Right lobe of liver (tissue), 6 donors: ENCODE measurements around the gene PRDM1. TPM values are rescaled to one million over a fixed set of nuclear protein-coding genes. Genes with fewer than 3 reads are reported as not detected.

Source experiments
- ATAC-seq, 4 donors: fragments of 200-7000 bp; cut with Tn5 transposase; one replicate each; pipeline ENCODE4 v1.9.1; 2020; ENCODE audit warnings: mild to moderate bottlenecking in 4 of 4, moderate library complexity in 4 of 4
- DNase-seq, 3 donors: peaks; one replicate each; pipeline ENCODE4 v3.0.0-alpha.2; 2020
- H3K27ac ChIP-seq, 3 donors: fragments of 200-600 bp; one replicate each; pipeline ENCODE4 v1.8.0; 2022
- H3K27me3 ChIP-seq, 2 donors: fragments of 200-600 bp; one replicate each; pipeline ENCODE4 v1.8.0; 2022
- H3K36me3 ChIP-seq, 4 donors: fragments of 200-600 bp; sonication (generic) in 1 of 4; one replicate each; pipeline versions ENCODE4 v1.5.1 to v1.8.0; 2017 to 2022; ENCODE audit warnings: control low read depth in 1 of 4
- H3K4me1 ChIP-seq, 4 donors: fragments of 200-600 bp; sonication (generic) in 1 of 4; one replicate each; pipeline versions ENCODE4 v1.5.1 to v1.8.0; 2017 to 2022; ENCODE audit warnings: control low read depth in 1 of 4
- H3K4me3 ChIP-seq, 3 donors: fragments of 200-600 bp; one replicate each; pipeline ENCODE4 v1.8.0; 2022
- H3K9me3 ChIP-seq, 4 donors: fragments of 200-600 bp; sonication (generic) in 1 of 4; one replicate each; pipeline versions ENCODE4 v1.5.1 to v1.8.0; 2017 to 2022; ENCODE audit warnings: control low read depth in 1 of 4
- CTCF ChIP-seq, 4 donors: fragments of 200-600 bp in 3 of 4; fragments of 450-650 bp in 1 of 4; IDR thresholded peaks; one replicate each; pipeline versions ENCODE4 v1.5.1 to v1.8.0; 2016 to 2022; ENCODE audit warnings: antibody characterized with exemption in 4 of 4, mild to moderate bottlenecking in 2 of 4
- POLR2A ChIP-seq: fragments of 450-650 bp; IDR thresholded peaks from one replicate; pipeline ENCODE4 v1.6.1; 2017; ENCODE audit warnings: antibody characterized with exemption, mild to moderate bottlenecking
- WGBS: methylation state at CpG from one replicate; pipeline ENCODE4 v1.1.6; 2018; ENCODE audit warnings: low coverage, low lambda C conversion rate; ENCODE audit not compliant: insufficient coverage; ENCODE audit errors: missing lambda C conversion rate; 5-methylcytosine and 5-hydroxymethylcytosine counted together
- intact Hi-C, 2 donors: fragments of 100-400 bp; cut with DNase I; formaldehyde crosslinking; loops; one replicate each; pipeline versions ENCODE4 v1.11.2 to v1.14.1; 2022
- total RNA-seq, 6 experiments: library from RNA; depleted of rRNA in 2 of 6; stranded (reverse); fragments of >200 nt in 2 of 6; fragmentation: NEBNext Ultra II Directional in 3 of 6; extraction: Animal tissue kit (Norgen Biotek cat#: 25700) in 3 of 6; gene quantifications; one replicate each; pipeline versions ENCODE4 v1.1.0 to v1.2.4, GENCODE V29; 2016 to 2023
- donor health status: DM: no; HTN: yes; CAD: no.
- donor health status: DM: no; HTN: no; CAD: no.
- donor health status: DM: no; HTN: no; CAD: no.
- donor health status: DM: no; HTN: yes; CAD: no.
- donor health status: DM: no; HTN: yes; CAD: no.

The PRDM1 gene
- total RNA-seq, 6 experiments from 2014 or later: 0.86 to 2.8 (median 1.3) TPM

GRCh38 chr6:106050538-106050937, 35.6 kb upstream of the PRDM1 start:
- intact Hi-C loops: no loop called here
- Histone ChIP-seq H3K27ac (no peak overlapping the region), H3K4me3 (no peak overlapping the region), H3K4me1 (no peaks in the 10 kb centered on the region), H3K9me3 (no peaks in the 10 kb centered on the region), H3K36me3 (no peaks in the 10 kb centered on the region), H3K27me3 (peaks cover 0 to 5% of the 10 kb centered on the region in 2 donors)
- ATAC-seq: no peak
- no peak for DNase-seq
- TF ChIP-seq POLR2A: no peak
- 72% methylated on average over 4 of the region's 4 CpGs for WGBS

- Histone ChIP-seq H3K9me3 (no peaks in the 10 kb centered on the region), H3K36me3 (no peaks in the 10 kb centered on the region), H3K4me3 (no peak overlapping the region), H3K27ac (no peak overlapping the region), H3K27me3 (peaks cover 0 to 5% of the 10 kb centered on the region in 2 donors), H3K4me1 (no peaks in the 10 kb centered on the region)
- 68% methylated on average over 2 of the region's 3 CpGs for WGBS
- TF ChIP-seq POLR2A: no peak
- TF ChIP-seq CTCF (IDR thresholded peaks at IDR 0.05): no peak
- intact Hi-C loops: no loop called here
- ATAC-seq (no peak), DNase-seq (no peak)
Measured at GRCh38 chr6:106051226-106051625, 34.9 kb upstream of the PRDM1 start.

GRCh38 chr6:106053484-106054205, 32.5 kb upstream of the PRDM1 start:
- TF ChIP-seq POLR2A (no peak), CTCF (IDR thresholded peaks at IDR 0.05) (no peak)
- Histone ChIP-seq H3K4me1 (no peaks in the 10 kb centered on the region), H3K27me3 (peaks cover 0 to 9% of the 10 kb centered on the region in 2 donors), H3K4me3 (no peak overlapping the region), H3K36me3 (no peaks in the 10 kb centered on the region), H3K27ac (no peak overlapping the region), H3K9me3 (no peaks in the 10 kb centered on the region)
- whole genome bisulfite sequencing: 19% methylated on average over 2 of the region's 3 CpGs
- ATAC-seq (no peak), DNase-seq (no peak)
- intact Hi-C loops: no loop called here

- no peak overlapping the region for H3K4me3 ChIP-seq
- H3K9me3 ChIP-seq: no peaks in the 10 kb centered on the region
- H3K27ac ChIP-seq: no peak overlapping the region
- no peaks in the 10 kb centered on the region for H3K36me3 ChIP-seq
- DNase-seq (no peak), ATAC-seq (peak in 3 of 4 donors; percentile 38 to 65 (median 51))
- TF ChIP-seq CTCF (IDR thresholded peaks at IDR 0.05): no peak
- TF ChIP-seq POLR2A: no peak
- H3K4me1 ChIP-seq: no peaks in the 10 kb centered on the region
- intact Hi-C loops: no loop called here
- WGBS: 43% methylated on average over 4 of the region's 4 CpGs
- peaks cover 0 to 12% of the 10 kb centered on the region in 2 donors for H3K27me3 ChIP-seq
Measured at GRCh38 chr6:106055489-106055888, 30.6 kb upstream of the PRDM1 start.

GRCh38 chr6:106056060-106056745, 29.9 kb upstream of the PRDM1 start:
- Histone ChIP-seq H3K4me1 (no peaks in the 10 kb centered on the region), H3K9me3 (no peaks in the 10 kb centered on the region), H3K27me3 (peaks cover 0 to 12% of the 10 kb centered on the region in 2 donors), H3K4me3 (no peak overlapping the region), H3K36me3 (no peaks in the 10 kb centered on the region), H3K27ac (no peak overlapping the region)
- TF ChIP-seq POLR2A (no peak), CTCF (IDR thresholded peaks at IDR 0.05) (no peak)
- intact Hi-C loops: no loop called here
- WGBS: 31% methylated on average over 5 of the region's 5 CpGs
- no peak for ATAC-seq
- no peak for DNase-seq
